GM19397 (cell line): ENCODE results near the gene WFIKKN1.
"Not testable (repeated sequence)": the region's sequence is repeated elsewhere in the genome, so short reads cannot be mapped to it uniquely, and the experiment has no call there.

Experiments
- ATAC-seq: cut with Tn5 transposase; IDR thresholded peaks from one replicate; pipeline ENCODE4 v1.9.1; 2021; ENCODE audit warnings: mild to moderate bottlenecking, moderate library complexity; ENCODE audit not compliant: unreplicated experiment

The WFIKKN1 gene

DNA sequence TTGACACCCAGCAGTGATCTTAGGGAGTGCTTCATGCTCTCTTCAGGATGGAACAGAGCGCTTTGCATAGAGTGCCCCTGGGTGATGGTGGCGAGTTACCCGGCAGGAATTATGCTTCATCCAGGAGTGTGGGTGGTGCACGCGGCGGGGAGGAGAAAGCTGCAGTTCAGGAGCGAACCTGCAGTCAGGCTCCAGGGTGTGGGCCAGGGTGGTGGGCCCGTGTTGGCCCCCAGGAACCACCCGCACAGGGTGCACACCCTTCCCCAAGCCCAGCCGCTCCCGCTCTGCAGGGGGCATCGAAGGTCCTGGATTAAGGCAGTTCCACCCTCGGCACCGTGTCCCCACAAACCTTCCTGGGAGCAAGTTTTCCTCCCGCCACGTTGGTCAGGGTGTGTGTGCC is 37.0 kb upstream of the WFIKKN1 start:
- no peak for ATAC-seq

DNA sequence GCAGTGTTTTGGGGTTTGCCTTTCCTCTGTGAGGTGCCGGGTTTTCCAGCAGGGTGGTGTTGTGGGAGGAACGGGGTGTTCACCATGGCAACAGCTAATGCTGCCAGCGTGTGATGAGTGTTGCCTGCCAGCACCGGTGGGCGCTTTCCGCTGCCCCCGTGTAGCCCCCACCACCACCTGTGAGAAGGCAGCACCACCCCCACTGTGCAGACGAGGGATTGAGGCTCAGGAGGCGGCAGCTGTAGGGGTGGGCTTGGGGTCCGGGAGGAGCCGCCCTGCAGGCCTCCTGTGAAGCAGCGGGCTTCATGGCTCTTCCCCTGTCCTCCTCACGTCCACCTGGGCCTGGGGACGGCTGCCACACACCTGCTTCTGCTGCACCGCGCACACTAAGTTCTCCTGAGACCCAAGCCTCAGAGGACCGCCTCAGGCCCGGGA is 35.7 kb upstream of the WFIKKN1 start:
- ATAC-seq: no peak

DNA sequence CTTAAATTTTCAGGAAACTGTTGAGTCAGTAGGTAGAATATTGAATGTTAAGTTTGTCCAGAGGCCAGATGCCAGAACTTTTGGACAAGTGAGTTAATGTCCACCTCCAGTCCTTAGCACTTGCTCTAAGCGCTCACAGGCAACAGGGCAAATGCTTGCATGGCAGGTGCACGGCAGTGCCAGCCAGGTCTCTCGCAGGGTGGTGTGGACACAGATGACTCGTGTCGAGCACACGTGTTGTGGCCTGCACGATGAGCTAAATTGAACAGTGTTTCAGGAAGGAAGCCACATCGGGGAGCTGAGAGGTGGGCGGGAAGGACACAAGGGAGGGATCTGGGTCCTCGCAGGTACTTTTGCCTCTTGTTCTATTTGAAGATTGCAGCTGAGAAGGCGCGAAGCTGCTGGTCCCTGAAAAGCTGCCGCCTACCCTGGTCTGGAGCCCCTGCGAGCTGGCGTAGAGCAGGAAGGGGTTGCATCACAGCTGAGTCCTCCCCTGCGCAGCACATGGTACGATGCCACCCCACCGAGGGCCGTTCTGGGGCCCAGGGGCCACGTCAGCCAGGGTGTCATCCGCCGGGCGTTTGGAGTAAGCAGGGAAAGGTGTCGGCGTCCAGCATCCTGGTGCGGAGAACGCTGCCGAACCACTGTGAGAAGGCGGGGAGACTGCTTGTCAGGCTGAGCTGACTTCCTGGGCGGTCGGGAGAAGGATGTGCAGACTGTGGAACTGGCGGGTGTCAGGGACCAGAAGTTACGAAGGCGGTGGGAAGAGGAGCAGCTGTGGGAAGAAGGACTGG is 34.6 kb upstream of the WFIKKN1 start:
- no peak for ATAC-seq

GRCh38 chr16:596736-597060 is 34.1 kb upstream of the WFIKKN1 start:
- no peak for ATAC-seq

GRCh38 chr16:597655-598054 is 33.1 kb upstream of the WFIKKN1 start:
- not testable (repeated sequence) for ATAC-seq

- ATAC-seq: no peak
Measured at GRCh38 chr16:598823-599739, 31.7 kb upstream of the WFIKKN1 start.

- ATAC-seq: no peak
Measured at GRCh38 chr16:600781-601180, 30.0 kb upstream of the WFIKKN1 start.

- ATAC-seq: no peak
Measured at GRCh38 chr16:603933-604332, 26.9 kb upstream of the WFIKKN1 start.

- no peak for ATAC-seq
Measured at GRCh38 chr16:606656-607307, 24.0 kb upstream of the WFIKKN1 start.

GRCh38 chr16:608019-608418 is 22.8 kb upstream of the WFIKKN1 start:
- no peak for ATAC-seq

- ATAC-seq: no peak
Measured at GRCh38 chr16:609316-609715, 21.5 kb upstream of the WFIKKN1 start.

DNA sequence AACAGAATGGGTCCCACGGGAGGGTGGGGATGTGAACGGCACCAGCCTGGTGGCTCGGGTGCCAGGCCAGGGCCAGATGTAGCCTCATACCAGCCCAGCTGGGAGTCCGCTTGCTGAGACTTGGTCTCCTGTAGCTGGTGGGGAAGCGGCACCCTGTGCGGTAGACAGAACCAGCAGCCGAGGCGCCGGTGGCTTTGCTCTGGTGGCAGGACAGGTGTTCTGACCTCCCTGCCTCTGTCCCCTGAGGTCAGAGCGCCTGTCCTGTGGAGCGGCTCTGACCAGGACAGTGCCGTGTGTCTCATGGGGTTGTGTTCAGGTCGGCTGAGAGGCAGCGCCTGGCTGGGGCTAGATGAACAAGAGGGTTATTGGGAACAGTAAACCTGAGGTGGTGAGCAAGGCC is 20.8 kb upstream of the WFIKKN1 start:
- ATAC-seq: no peak

GRCh38 chr16:610513-611381 is 20.0 kb upstream of the WFIKKN1 start:
- ATAC-seq: no peak

- no peak for ATAC-seq
Measured at GRCh38 chr16:615122-615521, 15.7 kb upstream of the WFIKKN1 start.

DNA sequence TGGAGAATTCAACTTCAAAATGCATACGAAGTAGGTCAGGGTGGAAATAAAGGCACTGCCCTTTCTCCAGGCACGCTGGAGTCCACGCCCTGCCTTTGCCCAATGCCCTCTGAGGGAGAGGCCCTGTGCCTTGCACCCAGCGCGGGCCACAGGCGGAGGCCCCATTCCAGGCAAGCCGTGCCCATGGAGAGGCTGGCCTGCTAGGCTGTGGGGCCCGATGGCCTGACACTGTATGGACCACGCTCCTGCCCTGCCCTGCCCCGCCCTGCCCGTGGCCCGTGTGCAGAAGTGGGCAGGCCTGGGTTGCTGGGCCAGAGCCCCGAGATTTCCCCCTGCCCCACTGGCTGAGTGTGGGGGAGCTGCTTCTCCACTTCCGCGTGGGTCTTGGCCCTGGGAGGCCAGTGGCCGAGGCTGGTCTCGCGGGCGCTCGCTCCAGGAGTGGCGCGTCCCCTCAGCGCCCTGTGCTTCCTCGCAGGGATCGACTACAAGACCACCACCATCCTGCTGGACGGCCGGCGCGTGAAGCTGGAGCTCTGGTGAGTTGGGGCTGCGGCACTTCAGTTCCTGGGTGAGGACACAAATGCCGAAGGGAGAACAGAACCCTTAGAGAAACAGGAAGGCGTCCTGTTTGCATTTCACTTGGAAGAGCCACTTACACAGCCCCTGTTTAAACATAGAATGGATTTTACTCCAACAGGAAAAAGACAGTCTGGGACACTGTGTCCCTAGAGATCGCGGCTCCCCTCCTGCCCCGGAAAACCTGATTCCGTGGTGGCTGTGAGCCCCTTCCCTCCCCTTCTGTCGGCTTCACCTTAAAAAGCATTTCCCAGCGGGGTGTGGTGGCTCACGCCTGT is 13.8 kb upstream of the WFIKKN1 start:
- no peak for ATAC-seq

DNA sequence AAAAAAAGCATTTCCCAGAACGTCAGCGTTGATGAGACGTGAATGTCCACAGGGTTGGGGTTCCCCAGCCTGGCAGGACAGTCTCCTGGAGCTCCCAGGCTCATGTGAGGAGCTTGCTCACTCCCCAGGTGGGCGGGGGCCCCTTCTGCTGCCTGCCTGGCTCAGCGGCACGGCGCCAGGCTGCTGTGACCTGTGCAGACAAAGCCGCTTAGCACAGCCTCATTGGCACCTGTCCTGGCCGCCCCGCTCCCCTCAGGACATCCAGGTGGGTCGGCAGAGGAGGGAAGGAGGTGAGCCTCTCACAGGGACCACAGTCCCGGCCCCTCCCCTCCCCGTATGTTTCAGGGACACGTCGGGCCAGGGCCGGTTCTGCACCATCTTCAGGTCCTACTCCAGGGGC is 12.9 kb upstream of the WFIKKN1 start:
- no peak for ATAC-seq

GRCh38 chr16:619476-620100 is 11.2 kb upstream of the WFIKKN1 start:
- ATAC-seq: no peak

GRCh38 chr16:620700-621525 is 9.9 kb upstream of the WFIKKN1 start:
- no peak for ATAC-seq
